Calu3 (cell line): Measurements from ENCODE around the gene HEY2. TPM values are rescaled to one million over a fixed set of nuclear protein-coding genes. Genes with fewer than 3 reads are reported as not detected.

Experiments
- BruUV-seq: library from RNA; stranded (reverse); fragments of 400-500 nt; replicated peaks from 2 replicates; lab custom pipeline; 2021; lab: Mats Ljungman, UMichigan
- CTCF ChIA-PET: fragments of 300-600 bp; sonication (Branson Sonifier 250); formaldehyde crosslinking; loops from one replicate; lab custom pipeline; 2022; ENCODE audit warnings: antibody characterized with exemption; lab: Charles Lee
- DNase-seq: peaks from one replicate; pipeline ENCODE4 v3.0.0; 2022
- H3K27ac Mint-ChIP-seq: one replicate; pipeline ENCODE4 v1.8.0; 2022; ENCODE audit warnings: mixed read lengths; ENCODE audit not compliant: unreplicated experiment
- H3K27me3 Mint-ChIP-seq: one replicate; pipeline ENCODE4 v1.8.0; 2022; ENCODE audit warnings: mixed read lengths; ENCODE audit not compliant: unreplicated experiment
- H3K36me3 Mint-ChIP-seq: one replicate; pipeline ENCODE4 v1.8.0; 2022; ENCODE audit warnings: mild to moderate bottlenecking, moderate library complexity, mixed read lengths; ENCODE audit not compliant: insufficient read depth, unreplicated experiment
- H3K4me1 Mint-ChIP-seq: one replicate; pipeline ENCODE4 v1.8.0; 2022; ENCODE audit warnings: mild to moderate bottlenecking, low read depth, mixed read lengths; ENCODE audit not compliant: unreplicated experiment
- H3K4me3 Mint-ChIP-seq: one replicate; pipeline ENCODE4 v1.8.0; 2022; ENCODE audit warnings: mild to moderate bottlenecking, low read depth, moderate library complexity, mixed read lengths; ENCODE audit not compliant: unreplicated experiment
- H3K9me3 Mint-ChIP-seq: one replicate; pipeline ENCODE4 v1.8.0; 2022; ENCODE audit warnings: low read depth, mixed read lengths; ENCODE audit not compliant: unreplicated experiment
- CTCF ChIP-seq: fragments of 200-600 bp; IDR thresholded peaks from one replicate; pipeline ENCODE4 v1.8.0; 2022; ENCODE audit warnings: antibody characterized with exemption; ENCODE audit not compliant: unreplicated experiment
- intact Hi-C: fragments of 100-400 bp; cut with micrococcal nuclease; formaldehyde crosslinking; loops from one replicate; pipeline ENCODE4 v1.10.0; 2022; ENCODE audit not compliant: unreplicated experiment
- total RNA-seq: library from RNA; stranded (reverse); gene quantifications from 2 replicates; pipeline ENCODE4 v1.2.3, GENCODE V29; 2022

HEY2 gene
- total RNA-seq, 1 experiment from 2014 or later = 0.47 TPM

DNA sequence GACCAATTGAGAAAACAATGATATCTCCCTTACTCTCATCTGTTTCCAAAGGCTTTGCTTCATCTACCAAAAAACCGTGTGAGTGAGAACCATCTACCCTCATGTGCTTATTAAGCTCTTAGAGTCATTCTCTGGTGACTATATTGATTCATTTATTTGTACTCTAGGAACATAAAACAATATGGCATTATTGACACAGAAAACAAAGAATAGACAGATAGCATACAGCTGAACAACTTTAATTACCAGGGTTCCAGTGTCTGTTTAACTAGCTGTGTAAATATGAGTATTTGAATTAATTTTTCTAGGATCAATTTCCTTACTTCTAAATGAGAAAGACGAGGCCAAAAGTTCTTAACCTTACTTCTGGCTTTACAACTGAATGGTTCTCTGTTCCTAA lies 31.3 kb upstream of the HEY2 start:
- no peak for TF ChIP-seq CTCF
- no peak overlapping the region for H3K4me3 Mint-ChIP-seq
- DNase-seq = no peak
- no TSS peak for BruUV-seq
- no peaks in the 10 kb centered on the region for H3K36me3 Mint-ChIP-seq
- CTCF ChIA-PET = no interaction called here
- no peaks in the 10 kb centered on the region for H3K27me3 Mint-ChIP-seq
- H3K27ac Mint-ChIP-seq = no peak overlapping the region
- H3K9me3 Mint-ChIP-seq = no peaks in the 10 kb centered on the region
- intact Hi-C loops = no loop called here
- no peaks in the 10 kb centered on the region for H3K4me1 Mint-ChIP-seq

DNA sequence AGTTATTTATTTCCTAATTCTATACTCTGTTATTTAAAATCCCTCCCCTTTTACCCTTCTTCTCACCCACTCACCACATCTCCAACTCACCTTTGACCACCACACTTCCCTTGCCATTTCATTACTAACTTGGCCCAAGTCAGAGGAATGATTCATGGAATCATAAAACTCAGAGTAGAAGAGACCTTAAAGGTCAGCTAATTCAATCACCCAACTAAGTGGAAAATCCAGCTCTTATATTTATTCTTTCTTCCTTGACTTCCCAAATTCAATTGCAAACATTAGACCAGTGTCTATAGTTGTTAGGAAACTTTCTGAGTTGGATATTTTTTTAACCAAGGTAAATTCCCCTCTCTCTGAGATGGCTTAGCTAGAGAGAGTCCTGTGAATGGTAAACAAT lies 26.5 kb upstream of the HEY2 start:
- no peak for DNase-seq
- H3K4me1 Mint-ChIP-seq = no peaks in the 10 kb centered on the region
- no peak overlapping the region for H3K4me3 Mint-ChIP-seq
- BruUV-seq = no TSS peak
- H3K27me3 Mint-ChIP-seq = no peaks in the 10 kb centered on the region
- no peak overlapping the region for H3K27ac Mint-ChIP-seq
- CTCF ChIA-PET = no interaction called here
- intact Hi-C loops = no loop called here
- no peak for TF ChIP-seq CTCF
- H3K36me3 Mint-ChIP-seq = no peaks in the 10 kb centered on the region
- no peaks in the 10 kb centered on the region for H3K9me3 Mint-ChIP-seq

GRCh38 chr6:125727216-125727615 lies 22.2 kb upstream of the HEY2 start:
- Mint-ChIP-seq H3K9me3 (no peaks in the 10 kb centered on the region), H3K4me3 (no peak overlapping the region), H3K27ac (no peak overlapping the region), H3K4me1 (no peaks in the 10 kb centered on the region), H3K36me3 (no peaks in the 10 kb centered on the region), H3K27me3 (no peaks in the 10 kb centered on the region)
- CTCF ChIA-PET = no interaction called here
- no peak for DNase-seq
- TF ChIP-seq CTCF = no peak
- intact Hi-C loops = no loop called here
- BruUV-seq = no TSS peak

GRCh38 chr6:125728739-125729138 lies 20.7 kb upstream of the HEY2 start:
- CTCF ChIA-PET = no interaction called here
- no peak overlapping the region for H3K27ac Mint-ChIP-seq
- TF ChIP-seq CTCF = no peak
- no peaks in the 10 kb centered on the region for H3K27me3 Mint-ChIP-seq
- H3K4me1 Mint-ChIP-seq = no peaks in the 10 kb centered on the region
- BruUV-seq = no TSS peak
- no peak overlapping the region for H3K4me3 Mint-ChIP-seq
- no peaks in the 10 kb centered on the region for H3K9me3 Mint-ChIP-seq
- H3K36me3 Mint-ChIP-seq = no peaks in the 10 kb centered on the region
- peak; percentile 14 for DNase-seq
- intact Hi-C loops = no loop called here
